GM21529 (cell line): ENCODE measurements around the gene NEURL1.
"Not testable (repeated sequence)": the region's sequence is repeated elsewhere in the genome, so short reads cannot be mapped to it uniquely, and the experiment has no call there.

ENCODE experiments used
- ATAC-seq: cut with Tn5 transposase; IDR thresholded peaks from one replicate; pipeline ENCODE4 v1.9.1; 2021; ENCODE audit not compliant: unreplicated experiment

NEURL1 gene

GRCh38 chr10:103603382-103603781 is 109.9 kb downstream of the NEURL1 start:
- ATAC-seq = no peak

DNA sequence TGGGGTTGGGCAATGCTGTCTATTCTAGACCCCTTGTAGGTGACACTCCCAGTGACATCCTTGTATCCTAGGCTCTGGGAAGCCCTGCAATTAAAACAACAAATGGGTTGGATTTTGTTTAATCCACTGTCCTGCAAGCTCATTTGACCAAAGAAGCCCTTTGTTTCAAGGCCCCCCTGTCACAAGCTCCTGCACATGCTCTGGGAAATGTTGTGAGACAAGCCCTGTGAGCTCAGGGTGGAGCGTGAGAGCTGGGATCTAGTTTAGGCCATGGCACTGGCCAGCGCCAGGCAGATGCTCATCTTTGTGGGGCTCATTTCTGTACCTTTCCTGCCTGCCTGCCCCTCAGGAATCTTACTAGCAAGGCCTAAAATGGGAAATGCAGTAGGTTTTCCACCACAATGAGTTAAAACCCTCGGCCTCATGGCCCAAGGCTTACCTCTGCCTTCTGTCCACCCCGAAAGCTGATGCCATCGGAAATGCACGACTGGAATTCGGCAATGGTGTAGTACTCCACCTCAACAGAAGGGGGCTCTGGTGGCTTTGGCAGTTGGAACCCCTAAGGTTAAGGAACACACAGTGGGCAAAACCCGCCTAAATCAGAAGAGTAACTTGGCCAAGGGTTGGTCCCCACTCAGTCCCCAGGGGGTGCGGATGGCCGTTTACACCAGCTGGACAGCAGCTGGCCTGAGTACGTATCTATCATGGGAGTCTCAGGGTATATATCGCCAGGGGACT is 112.0 kb downstream of the NEURL1 start:
- ATAC-seq = no peak

DNA sequence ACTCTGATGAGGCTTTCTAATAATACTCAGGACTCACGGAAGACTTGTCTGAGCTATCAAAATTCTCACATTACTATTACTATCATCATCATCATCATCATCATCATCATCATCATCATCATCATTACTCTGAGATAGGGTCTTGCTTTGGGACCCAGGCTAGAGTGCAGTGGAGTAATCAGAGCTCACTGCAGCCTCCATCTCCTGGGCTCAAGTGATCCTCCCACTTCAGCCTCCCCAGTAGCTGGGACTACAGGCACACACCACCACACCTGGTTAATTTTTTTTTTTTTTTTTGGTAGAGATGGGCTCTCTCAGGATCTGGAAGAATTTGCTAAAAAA is 112.6 kb downstream of the NEURL1 start:
- ATAC-seq = not testable (repeated sequence)

- not testable (repeated sequence) for ATAC-seq
Measured at GRCh38 chr10:103607051-103607450, 113.5 kb downstream of the NEURL1 start.

DNA sequence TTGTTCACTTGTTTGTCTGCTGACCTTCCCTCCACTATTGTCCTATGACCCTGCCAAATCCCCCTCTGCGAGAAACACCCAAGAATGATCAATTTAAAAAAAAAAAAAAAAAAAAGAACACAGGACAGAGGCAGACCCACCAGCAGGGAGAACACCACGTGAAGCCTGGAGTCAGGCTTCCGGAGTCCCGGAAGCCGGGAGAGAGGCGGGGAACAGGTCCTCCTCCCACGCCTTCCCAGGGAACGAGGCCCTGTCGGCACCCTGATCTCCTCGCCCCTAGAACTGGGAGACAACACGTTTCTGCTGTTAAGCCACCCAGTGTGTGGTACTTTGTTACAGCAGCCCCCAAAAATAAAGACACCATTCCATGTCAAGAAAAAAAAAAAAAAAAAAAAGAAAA is 114.6 kb downstream of the NEURL1 start:
- ATAC-seq = not testable (repeated sequence)

GRCh38 chr10:103609231-103610082 is 116.0 kb downstream of the NEURL1 start:
- ATAC-seq = no peak

GRCh38 chr10:103610083-103610472 is 116.6 kb downstream of the NEURL1 start:
- ATAC-seq = no peak

DNA sequence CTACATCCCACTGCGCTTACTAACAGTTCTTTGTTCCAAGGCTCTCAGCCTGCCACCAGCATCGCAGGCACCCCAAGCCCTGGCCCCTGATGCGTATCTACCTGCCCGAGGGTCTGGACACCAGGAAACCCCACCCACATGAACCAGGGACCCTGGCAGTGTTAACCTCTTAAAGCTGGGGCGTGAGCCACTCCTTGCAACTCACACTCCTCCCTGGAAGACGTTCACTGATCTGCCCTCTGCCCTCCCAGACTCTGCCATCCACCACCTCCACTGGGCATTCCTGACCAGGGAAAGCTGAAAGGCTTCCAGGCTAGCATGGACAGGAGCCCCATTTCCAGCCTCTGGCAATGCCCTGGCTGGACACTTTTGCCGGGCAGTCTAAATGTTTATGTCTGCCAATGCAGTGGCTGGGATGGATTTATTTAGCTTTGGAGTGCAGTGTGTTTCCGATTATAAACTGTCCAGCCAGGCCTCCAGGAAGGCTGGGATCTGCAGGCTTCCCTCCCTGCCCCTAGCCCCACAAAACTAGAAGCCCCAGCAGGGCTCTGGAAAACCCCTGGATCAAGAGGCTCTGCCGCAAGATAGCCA is 117.5 kb downstream of the NEURL1 start:
- no peak for ATAC-seq

DNA sequence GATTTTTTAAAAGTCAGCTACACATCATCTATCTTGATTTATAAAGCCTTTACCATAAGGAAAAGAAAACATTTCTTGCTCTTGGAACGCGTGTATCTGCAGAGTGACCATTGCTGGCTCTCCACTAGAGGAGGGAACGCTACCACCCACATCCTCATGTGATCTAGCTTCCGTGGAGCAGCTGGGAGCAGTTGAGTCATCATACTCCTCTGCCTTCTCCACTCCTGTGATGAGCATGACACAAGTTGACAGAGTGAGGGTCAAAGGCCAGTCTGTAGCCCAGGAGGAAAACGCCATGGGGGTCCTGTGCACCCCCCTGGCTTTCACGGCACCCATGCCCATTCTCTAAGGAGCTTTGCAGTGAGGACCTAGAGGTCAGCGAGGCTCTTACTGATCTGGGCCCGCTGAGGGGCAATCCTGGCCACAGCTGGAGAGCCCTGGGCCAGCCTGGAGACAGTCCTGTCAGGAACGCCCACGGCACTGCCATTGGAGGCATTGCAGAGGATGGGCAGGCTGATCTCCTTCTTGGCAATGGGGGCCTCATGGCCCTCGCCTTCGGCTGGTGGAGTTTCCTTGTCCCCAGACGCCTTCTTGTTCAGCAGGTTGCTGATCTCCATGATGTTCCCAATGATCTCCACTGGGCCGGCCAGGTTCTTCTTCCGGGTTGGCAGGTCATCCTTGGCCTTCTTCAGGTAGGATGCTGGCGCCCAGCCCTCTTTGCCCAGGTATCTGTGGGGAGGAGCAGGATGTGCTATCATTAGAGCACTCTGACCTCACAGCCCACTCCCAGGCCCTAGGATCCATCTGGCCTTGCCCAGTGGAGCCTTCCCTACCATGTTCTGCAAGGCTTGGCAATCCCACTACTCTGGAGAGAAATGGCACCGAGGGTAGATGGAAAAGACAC is 119.2 kb downstream of the NEURL1 start:
- ATAC-seq = no peak

DNA sequence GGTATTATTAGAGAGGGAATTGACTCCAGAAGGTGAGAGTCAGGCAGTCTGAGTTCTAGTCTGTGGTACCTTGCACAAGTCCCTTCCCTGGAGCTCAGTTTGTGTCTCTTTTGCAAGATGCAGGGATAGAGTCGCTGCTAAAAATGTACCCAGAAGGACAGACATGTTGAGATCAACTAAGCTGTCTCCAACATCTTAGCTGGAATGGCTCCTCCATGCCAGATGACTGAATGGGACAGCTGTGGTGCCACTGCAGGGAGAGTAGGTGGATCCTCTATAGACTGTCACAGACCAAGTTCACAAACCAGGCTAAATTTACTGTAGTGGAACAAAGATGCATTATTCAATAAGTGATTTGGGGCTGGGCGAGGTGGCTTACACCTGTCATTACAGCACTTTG is 120.1 kb downstream of the NEURL1 start:
- ATAC-seq = no peak

DNA sequence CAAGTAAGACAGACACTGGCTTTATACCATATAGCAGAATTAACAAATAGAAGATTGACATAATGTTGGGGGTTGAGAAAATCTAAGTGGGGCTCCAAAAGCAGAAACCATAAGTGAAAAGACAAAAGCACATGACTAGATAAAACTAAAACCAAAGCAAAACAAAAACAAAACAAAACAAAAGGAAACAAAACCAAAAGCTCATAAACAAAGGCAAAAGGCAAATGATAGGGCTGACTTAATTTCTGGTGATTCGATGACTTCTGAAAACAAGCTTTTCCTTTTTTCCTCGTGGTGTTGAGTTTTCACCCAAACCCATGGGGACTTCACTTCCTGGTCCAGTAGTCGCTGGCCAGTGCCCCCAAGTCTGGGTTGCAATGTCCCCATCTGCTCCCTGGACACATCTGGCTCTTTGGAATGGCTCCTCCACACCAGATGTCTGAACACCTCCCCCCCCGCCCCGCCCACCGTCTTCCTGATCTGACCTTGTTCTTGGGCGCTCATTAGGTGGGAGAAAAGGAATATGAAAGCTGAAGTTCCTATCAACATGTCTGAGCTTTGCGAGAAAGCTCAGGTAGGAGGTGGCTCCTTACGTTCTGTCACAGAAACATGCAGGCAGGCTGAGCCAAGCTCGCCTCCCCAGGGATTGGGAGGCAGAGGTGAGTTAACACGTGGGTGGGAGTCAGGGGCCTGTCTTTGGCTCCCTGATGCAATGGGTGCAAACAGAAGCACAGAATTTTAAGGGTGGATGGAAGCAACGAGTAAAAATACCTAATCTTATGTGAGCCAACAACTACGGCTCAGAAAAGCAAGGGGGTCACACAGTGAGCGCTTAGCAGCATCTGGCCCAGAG is 121.0 kb downstream of the NEURL1 start:
- no peak for ATAC-seq

DNA sequence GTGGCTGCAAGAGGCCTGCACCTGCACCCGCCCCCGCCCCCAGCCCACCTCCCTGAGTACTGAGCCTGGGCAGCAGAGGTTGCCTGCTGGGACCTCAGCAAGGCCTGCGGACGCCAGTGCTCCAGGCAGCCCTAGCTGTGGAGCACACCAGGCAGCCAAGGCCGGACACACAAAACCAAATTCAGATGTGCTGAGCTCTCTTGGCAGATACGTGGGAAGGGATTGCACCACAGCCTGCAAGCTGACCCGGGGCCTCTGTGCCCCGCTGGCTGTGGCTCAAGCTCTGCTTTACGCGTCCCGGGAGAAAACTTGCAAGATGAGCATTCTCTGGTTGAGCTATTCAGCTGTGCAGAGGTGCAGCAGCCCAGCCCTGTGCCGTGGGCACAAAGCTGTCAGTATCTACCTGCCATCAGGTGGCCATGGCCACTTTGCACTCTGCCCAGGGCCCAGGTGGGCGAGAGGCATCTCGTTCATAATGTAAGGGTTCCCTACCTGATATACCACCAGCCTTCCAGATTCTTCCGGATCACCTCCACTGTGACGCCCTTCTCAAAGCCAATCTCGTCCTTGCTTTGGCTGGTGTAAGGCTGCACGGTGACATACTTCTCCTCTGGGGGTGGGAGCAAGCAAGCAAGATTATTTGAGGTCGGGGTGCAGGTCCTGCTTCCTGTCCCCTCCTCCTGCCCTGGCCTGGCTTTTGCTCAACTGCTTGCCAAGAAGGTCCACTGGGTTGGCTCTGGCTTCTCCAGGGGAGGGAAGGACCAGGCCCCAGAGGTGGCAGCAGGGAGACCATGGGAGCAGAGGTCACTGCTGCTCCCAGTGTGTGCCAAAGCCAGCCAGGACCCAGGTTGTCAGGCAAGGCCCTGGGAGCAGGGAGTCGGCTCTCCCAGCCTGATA is 123.4 kb downstream of the NEURL1 start:
- ATAC-seq = no peak

DNA sequence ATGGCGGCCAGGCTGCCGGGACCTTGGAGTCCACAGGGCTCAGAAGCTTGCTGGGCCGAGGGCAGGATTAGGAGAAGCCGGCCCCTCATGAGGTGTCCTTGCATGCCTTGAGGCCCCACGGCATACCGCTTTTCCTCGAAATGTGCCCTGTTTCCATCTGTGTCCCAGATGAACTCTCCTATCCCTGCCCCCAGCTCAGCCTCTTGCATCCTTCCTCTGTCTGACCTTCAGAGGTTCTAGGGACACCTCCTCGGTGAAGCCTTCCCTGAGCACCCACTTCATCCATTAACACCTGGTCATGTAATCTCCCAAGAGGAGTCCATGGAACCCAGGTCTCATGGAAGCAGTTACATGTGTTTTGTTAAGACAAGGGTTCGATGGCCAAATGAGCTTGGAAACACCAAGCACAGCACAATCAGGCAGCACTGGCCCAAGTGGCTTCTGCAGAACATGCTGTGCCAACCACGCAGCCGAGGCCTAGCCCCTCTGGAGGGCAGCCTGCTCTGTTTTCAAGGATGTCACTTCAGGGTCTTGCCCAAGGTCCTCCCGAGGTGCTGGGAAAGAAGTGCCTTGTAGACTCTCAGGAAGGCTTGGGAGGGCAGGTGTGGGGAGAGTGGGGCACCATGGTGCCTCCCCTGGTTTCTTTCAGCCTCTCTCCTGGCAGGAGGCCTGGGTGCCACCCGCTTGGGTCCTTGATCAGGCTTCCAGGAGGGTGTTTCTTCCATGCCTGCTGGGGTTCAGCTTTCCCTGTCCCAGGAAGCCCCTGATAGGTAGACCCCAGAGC is 124.3 kb downstream of the NEURL1 start:
- ATAC-seq = no peak

DNA sequence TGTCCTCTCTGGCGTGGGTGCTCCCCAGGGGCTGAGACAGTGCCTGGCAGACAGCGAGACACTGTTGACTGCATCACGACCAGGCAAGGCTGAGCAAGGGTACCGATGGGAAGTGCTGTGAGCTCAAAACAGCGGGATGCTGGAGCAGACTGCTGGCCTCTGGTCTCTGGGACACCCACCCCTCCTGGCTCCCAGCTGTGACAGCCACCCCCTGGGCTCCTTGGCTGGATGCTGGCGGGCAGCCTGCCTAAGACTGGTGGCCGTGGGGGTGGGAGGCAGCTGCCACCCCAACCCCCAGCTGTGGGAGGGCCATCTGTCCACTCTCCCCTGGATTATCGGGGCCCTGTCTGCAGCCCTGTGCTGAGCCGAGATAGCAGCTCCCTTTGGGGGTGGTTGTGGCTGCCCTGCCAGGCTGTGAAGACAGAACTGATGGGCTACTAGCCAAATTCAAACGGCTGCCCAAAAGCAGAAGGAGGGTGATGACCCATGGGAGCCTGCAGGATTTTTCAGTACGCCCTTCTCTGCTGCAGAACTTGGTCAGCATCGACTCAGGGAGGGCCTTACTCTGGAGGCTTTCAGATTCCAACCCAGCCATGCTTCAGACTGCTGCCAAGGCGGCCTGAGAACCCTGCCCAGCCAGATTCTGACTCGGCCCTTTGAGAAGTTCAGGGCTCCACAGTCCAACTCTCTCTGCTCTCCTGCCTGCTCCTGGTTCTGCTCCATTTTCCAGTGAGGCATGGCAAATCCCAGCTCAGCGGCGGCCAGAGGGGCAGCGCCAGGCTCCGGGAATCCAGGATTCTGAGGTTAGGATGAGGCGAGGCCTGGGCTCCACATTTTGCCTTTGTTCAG is 125.3 kb downstream of the NEURL1 start:
- ATAC-seq = no peak

- no peak for ATAC-seq
Measured at GRCh38 chr10:103619424-103620351, 126.2 kb downstream of the NEURL1 start.

DNA sequence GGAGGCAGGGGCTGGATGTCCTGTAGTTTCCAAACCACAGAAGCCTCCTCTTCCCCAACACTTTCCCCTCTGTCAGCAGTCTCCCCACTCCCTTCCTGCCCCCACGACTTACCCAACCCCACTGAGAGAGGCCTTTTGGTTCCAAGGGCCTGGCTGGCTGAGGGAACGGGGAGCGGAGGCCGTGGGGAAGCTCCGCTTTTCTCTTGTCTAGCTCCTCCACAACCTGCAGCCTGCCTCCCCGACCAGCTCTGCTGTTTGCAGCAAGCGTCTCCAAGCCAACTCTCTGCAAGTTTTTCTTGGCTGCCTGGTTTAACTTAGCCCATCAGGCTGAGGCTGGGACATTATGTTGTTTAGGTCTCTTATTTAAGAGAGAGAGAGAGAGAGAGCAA is 126.8 kb downstream of the NEURL1 start:
- no peak for ATAC-seq
